WTC11 (cell line): ENCODE results near the gene PGBD5.

ENCODE experiments used
- ATF1 ChIP-seq: sonication (generic); formaldehyde crosslinking; IDR thresholded peaks from 2 replicates; pipeline ENCODE4 v1.8.1; 2023; ENCODE audit warnings: mild to moderate bottlenecking, moderate library complexity, missing genetic modification reagents
- ATF2 ChIP-seq: sonication (generic); formaldehyde crosslinking; IDR thresholded peaks from 2 replicates; pipeline ENCODE4 v1.8.1; 2022; ENCODE audit warnings: low read depth, missing genetic modification reagents, borderline replicate concordance
- CTCF ChIP-seq: fragments of 200-600 bp; IDR thresholded peaks from 2 replicates; pipeline ENCODE4 v1.8.0; 2022; ENCODE audit warnings: antibody characterized with exemption
- ESRRA ChIP-seq: sonication (generic); formaldehyde crosslinking; IDR thresholded peaks from 2 replicates; pipeline ENCODE4 v1.8.1; 2022; ENCODE audit warnings: mild to moderate bottlenecking, missing genetic modification reagents, borderline replicate concordance
- FOXP4 ChIP-seq: sonication (generic); formaldehyde crosslinking; IDR thresholded peaks from 2 replicates; pipeline ENCODE4 v1.8.0; 2022; ENCODE audit warnings: mild to moderate bottlenecking, missing genetic modification reagents
- KAT7 ChIP-seq: sonication (generic); formaldehyde crosslinking; IDR thresholded peaks from 2 replicates; pipeline ENCODE4 v1.8.1; 2023; ENCODE audit warnings: missing genetic modification reagents, mild to moderate bottlenecking, borderline replicate concordance
- MAX ChIP-seq: sonication (generic); formaldehyde crosslinking; IDR thresholded peaks from 2 replicates; pipeline ENCODE4 v1.8.0; 2022; ENCODE audit warnings: mild to moderate bottlenecking, missing genetic modification reagents
- NFE2L1 ChIP-seq: sonication (generic); formaldehyde crosslinking; IDR thresholded peaks from 2 replicates; pipeline ENCODE4 v1.8.1; 2023; ENCODE audit warnings: missing genetic modification reagents
- NR2C2 ChIP-seq: sonication (generic); formaldehyde crosslinking; IDR thresholded peaks from 2 replicates; pipeline ENCODE4 v1.8.0; 2022; ENCODE audit warnings: mild to moderate bottlenecking, missing genetic modification reagents
- SMAD4 ChIP-seq: sonication (generic); formaldehyde crosslinking; IDR thresholded peaks from 2 replicates; pipeline ENCODE4 v1.8.0; 2022; ENCODE audit warnings: mild to moderate bottlenecking, missing genetic modification reagents
- SP1 ChIP-seq: sonication (generic); formaldehyde crosslinking; conservative IDR thresholded peaks from 2 replicates; pipeline ENCODE4 v1.8.1; 2022; ENCODE audit warnings: missing genetic modification reagents
- ZNF232 ChIP-seq: sonication (generic); formaldehyde crosslinking; IDR thresholded peaks from 2 replicates; pipeline ENCODE4 v1.8.0; 2022; ENCODE audit warnings: mild to moderate bottlenecking, missing genetic modification reagents
- ZNF263 ChIP-seq: sonication (generic); formaldehyde crosslinking; IDR thresholded peaks from 2 replicates; pipeline ENCODE4 v1.8.1; 2022; ENCODE audit warnings: low read depth, mild to moderate bottlenecking, moderate library complexity, missing genetic modification reagents
- ZNF317 ChIP-seq: sonication (generic); formaldehyde crosslinking; IDR thresholded peaks from 2 replicates; pipeline ENCODE4 v1.8.1; 2023; ENCODE audit warnings: low read depth, mild to moderate bottlenecking, moderate library complexity, missing genetic modification reagents, borderline replicate concordance

- TF ChIP-seq ATF1 (CRISPR knock-in tag) (no peak), CTCF (no peak), MAX (CRISPR knock-in tag) (no peak), SMAD4 (CRISPR knock-in tag) (no peak), NR2C2 (no peak), NFE2L1 (CRISPR knock-in tag) (no peak), SP1 (no peak), ATF2 (CRISPR knock-in tag) (no peak), FOXP4 (CRISPR knock-in tag) (no peak), ZNF263 (CRISPR knock-in tag) (no peak), ESRRA (CRISPR knock-in tag) (no peak), ZNF232 (CRISPR knock-in tag) (no peak), ZNF317 (CRISPR knock-in tag) (no peak), KAT7 (CRISPR knock-in tag) (no peak)
These were observed 41.0 kb downstream of the PGBD5 start for GRCh38 chr1:230385158-230385450.
